Dendritic cell treated with granulocyte-macrophage colony-stimulating factor and Interleukin-4, amounts not matched to agents 40 ng/mL and 50 ng/mL, for 4 days (primary cell): ENCODE results near the gene ARHGEF17.

ENCODE experiments used
- H3K27ac Mint-ChIP-seq: one replicate; pipeline ENCODE4 v1.8.0; 2022; ENCODE audit warnings: mild to moderate bottlenecking, mixed read lengths
- H3K27me3 Mint-ChIP-seq: one replicate; pipeline ENCODE4 v1.8.0; 2022; ENCODE audit warnings: mild to moderate bottlenecking, mixed read lengths
- H3K36me3 Mint-ChIP-seq: one replicate; pipeline ENCODE4 v1.8.0; 2022; ENCODE audit warnings: low read depth, mixed read lengths
- H3K4me1 Mint-ChIP-seq: one replicate; pipeline ENCODE4 v1.8.0; 2022; ENCODE audit warnings: low read depth, mixed read lengths
- H3K4me3 Mint-ChIP-seq: one replicate; pipeline ENCODE4 v1.8.0; 2022; ENCODE audit warnings: mild to moderate bottlenecking, moderate library complexity, mixed read lengths
- H3K9me3 Mint-ChIP-seq: one replicate; pipeline ENCODE4 v1.8.0; 2022; ENCODE audit warnings: mixed read lengths
- intact Hi-C: fragments of 100-400 bp; cut with micrococcal nuclease; formaldehyde crosslinking; loops from one replicate; pipeline ENCODE4 v1.15.0; 2022

ARHGEF17 gene

GRCh38 chr11:73331138-73331916, 23.3 kb downstream of the ARHGEF17 start:
- Mint-ChIP-seq H3K27me3 (peaks cover 6% of the 10 kb centered on the region), H3K9me3 (no peaks in the 10 kb centered on the region), H3K27ac (peak overlapping the region; percentile 47), H3K36me3 (no peaks in the 10 kb centered on the region), H3K4me3 (no peak overlapping the region), H3K4me1 (peaks cover 29% of the 10 kb centered on the region)
- intact Hi-C loops = no loop called here

GRCh38 chr11:73333173-73333572, 25.1 kb downstream of the ARHGEF17 start:
- intact Hi-C loops = no loop called here
- peaks cover 4% of the 10 kb centered on the region for H3K27me3 Mint-ChIP-seq
- H3K4me3 Mint-ChIP-seq = no peak overlapping the region
- no peaks in the 10 kb centered on the region for H3K36me3 Mint-ChIP-seq
- H3K9me3 Mint-ChIP-seq = no peaks in the 10 kb centered on the region
- H3K4me1 Mint-ChIP-seq = peaks cover 22% of the 10 kb centered on the region
- no peak overlapping the region for H3K27ac Mint-ChIP-seq

DNA sequence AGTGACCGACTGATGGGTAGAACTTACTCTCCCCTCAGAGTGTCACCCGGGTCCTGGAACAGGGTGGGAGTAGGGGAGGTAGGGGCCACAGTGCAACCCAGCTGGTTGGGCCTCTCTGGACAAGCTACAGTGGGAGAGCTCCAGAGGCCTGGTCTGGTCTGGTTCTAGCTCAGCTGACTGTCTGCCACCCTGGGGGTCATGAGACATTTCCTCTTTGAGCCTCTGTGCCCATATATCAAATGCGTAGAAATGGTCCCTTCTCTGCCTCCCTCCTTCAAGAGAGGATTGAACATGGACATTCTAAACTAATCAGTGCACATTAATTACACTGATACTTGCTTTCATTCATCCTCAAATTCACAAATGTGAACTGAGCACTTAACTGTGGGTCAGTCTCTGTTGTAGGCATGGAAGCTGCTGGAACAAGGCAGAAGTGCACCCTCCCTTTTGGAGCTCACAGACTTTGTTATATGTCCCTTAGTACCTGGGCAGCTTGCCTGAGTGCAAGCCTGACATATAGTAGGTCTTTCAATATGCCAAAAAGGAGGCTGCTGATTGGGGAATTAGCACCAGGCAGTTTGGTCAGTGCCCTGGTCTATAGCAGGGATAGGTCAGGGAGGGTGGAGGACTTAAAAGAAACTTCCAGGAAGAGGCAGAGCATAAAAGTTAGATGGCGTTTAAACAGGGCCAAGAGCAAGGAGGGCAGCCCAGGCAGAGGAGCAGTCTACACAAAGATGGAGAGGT, 25.7 kb downstream of the ARHGEF17 start:
- intact Hi-C loops = no loop called here
- H3K27ac Mint-ChIP-seq = no peak overlapping the region
- H3K36me3 Mint-ChIP-seq = no peaks in the 10 kb centered on the region
- H3K27me3 Mint-ChIP-seq = peaks cover 4% of the 10 kb centered on the region
- no peaks in the 10 kb centered on the region for H3K9me3 Mint-ChIP-seq
- H3K4me1 Mint-ChIP-seq = peaks cover 22% of the 10 kb centered on the region
- H3K4me3 Mint-ChIP-seq = no peak overlapping the region

DNA sequence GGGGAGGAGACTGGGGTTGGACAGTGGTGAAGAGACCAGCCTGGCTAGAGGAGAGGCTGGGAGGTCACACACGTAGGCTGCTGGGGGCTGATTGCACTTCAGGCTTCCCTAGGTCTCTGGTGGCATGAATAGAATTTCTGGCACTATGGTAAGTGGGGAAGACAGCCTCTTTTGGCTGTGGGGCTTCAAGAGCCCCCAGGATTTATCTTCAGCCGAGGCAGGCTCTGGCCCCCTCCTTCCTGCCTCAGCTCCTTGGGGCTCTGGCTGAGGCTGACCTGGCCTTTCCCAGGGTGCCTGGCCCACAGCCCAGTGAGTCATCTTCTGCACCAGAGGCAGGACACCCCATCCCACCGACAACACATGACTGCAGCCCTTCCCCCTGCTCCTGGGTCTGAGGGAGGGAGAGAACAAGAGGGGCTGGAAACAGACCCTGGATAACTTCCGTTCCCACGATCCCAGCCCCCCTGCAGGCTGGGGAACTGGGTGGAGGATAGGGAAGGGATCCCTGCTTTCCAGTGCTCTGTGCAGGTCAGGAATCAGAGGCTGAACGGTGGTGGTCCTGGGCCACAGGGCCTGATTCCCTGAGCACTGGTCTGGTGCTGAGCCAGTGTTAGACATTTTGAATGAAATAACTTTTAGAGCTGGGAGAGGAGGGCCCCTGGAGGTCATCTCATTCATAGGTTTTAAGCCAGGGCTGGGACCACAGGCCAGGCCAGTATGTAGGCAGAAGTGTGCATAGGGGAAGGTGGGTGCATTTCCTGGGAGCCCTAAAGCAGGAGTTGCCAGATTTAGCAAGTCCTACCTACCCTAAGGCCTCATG, 26.5 kb downstream of the ARHGEF17 start:
- Mint-ChIP-seq H3K36me3 (no peaks in the 10 kb centered on the region), H3K9me3 (no peaks in the 10 kb centered on the region), H3K4me1 (peaks cover 22% of the 10 kb centered on the region), H3K27me3 (peaks cover 6% of the 10 kb centered on the region), H3K4me3 (no peak overlapping the region), H3K27ac (no peak overlapping the region)
- intact Hi-C loops = loop anchor here (1.0 to 5.0 kb wide), 2 partner anchors 27 to 37 kb away; no protein-coding TSS in a partner anchor

DNA sequence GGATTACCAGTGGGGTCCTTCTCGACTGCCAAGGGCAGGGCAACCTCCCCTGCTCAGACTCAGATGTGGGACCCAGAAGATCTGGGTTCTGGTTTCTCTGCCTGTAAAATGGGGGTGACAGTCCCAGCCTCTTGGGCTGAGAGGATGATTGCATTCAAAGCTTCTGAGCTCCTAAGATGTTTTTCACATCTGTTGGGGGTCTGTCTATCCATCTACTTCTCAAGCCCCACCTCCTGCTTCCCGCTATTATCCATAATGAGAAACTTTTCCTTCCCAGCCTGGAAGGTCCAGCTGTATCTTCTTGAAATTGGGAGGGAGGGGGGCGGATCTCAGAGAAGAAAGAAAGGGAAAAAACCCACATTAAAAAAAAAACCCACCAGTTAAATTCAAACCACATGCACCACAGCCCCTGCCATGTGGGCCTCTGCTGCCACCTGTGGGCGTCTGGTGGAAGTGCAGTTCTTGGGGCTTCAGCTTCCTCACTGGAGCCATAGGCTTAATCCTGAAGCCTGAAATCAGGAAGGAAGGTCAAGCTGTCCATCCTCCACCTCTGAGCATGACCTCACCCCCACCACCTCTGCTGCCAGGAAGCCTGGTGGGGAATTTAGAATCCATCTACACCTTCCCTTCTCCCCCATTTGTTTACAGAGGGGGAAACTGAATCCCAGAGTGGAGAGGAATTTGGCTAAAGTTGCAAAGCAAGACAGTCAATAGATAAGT, 27.3 kb downstream of the ARHGEF17 start:
- intact Hi-C loops = loop anchor here (1.0 to 5.0 kb wide), 2 partner anchors 28 to 38 kb away; no protein-coding TSS in a partner anchor
- H3K36me3 Mint-ChIP-seq = no peaks in the 10 kb centered on the region
- no peak overlapping the region for H3K27ac Mint-ChIP-seq
- H3K4me3 Mint-ChIP-seq = no peak overlapping the region
- peaks cover 6% of the 10 kb centered on the region for H3K27me3 Mint-ChIP-seq
- no peaks in the 10 kb centered on the region for H3K9me3 Mint-ChIP-seq
- peaks cover 15% of the 10 kb centered on the region for H3K4me1 Mint-ChIP-seq

DNA sequence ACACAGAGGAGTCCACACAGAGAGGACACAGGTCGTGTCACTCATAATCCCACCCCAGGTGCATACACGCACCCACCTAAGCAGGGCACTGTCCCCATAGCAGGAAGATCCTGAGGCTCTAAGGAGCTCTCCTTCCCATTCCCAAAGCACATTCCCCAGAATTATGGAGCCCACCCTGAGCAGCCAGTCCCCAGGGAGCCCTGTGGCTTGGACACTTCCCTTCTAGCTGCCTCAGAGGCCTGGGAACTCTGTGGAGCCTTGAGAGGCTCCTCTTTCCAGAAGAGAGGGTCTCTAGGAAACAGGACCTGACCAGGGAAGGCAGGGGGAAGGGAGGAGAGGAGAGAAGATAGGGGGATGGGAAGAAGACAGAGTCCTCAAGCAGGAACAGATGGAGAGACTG, 29.8 kb downstream of the ARHGEF17 start:
- Mint-ChIP-seq H3K4me3 (no peak overlapping the region), H3K36me3 (no peaks in the 10 kb centered on the region), H3K9me3 (no peaks in the 10 kb centered on the region), H3K27ac (peak overlapping the region; percentile 7), H3K27me3 (peaks cover 14% of the 10 kb centered on the region), H3K4me1 (peaks cover 12% of the 10 kb centered on the region)
- intact Hi-C loops = loop anchor here (5.0 kb wide), 1 partner anchor 41 kb away; no protein-coding TSS in a partner anchor

DNA sequence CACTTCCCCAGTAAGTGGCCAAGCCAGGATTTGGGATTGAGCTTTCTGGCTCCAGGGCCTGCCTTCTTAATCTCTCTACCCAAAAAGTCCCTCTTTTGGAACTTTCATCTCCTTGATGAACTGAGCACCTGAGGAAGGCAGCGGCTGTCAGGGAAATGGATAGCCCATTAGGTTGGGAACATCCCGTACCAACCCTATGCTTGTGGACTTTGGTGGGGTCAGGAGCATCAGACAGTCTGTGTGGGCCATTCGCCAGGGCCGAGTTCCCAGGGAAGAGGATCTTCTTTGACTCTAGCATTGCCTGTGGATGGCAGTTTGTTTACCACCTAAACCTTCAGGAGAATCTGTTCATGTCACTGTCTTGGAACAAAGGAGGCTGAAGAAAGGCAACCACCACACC, 30.2 kb downstream of the ARHGEF17 start:
- peaks cover 14% of the 10 kb centered on the region for H3K27me3 Mint-ChIP-seq
- no peak overlapping the region for H3K4me3 Mint-ChIP-seq
- intact Hi-C loops = loop anchor here (5.0 kb wide), 1 partner anchor 41 kb away; no protein-coding TSS in a partner anchor
- H3K27ac Mint-ChIP-seq = peak overlapping the region; percentile 7
- no peaks in the 10 kb centered on the region for H3K36me3 Mint-ChIP-seq
- peaks cover 12% of the 10 kb centered on the region for H3K4me1 Mint-ChIP-seq
- H3K9me3 Mint-ChIP-seq = no peaks in the 10 kb centered on the region

- Mint-ChIP-seq H3K27me3 (peaks cover 16% of the 10 kb centered on the region), H3K36me3 (no peaks in the 10 kb centered on the region), H3K9me3 (no peaks in the 10 kb centered on the region), H3K4me1 (no peaks in the 10 kb centered on the region), H3K4me3 (no peak overlapping the region), H3K27ac (no peak overlapping the region)
- intact Hi-C loops = no loop called here
Observed at GRCh38 chr11:73340164-73340563, 32.1 kb downstream of the ARHGEF17 start.

DNA sequence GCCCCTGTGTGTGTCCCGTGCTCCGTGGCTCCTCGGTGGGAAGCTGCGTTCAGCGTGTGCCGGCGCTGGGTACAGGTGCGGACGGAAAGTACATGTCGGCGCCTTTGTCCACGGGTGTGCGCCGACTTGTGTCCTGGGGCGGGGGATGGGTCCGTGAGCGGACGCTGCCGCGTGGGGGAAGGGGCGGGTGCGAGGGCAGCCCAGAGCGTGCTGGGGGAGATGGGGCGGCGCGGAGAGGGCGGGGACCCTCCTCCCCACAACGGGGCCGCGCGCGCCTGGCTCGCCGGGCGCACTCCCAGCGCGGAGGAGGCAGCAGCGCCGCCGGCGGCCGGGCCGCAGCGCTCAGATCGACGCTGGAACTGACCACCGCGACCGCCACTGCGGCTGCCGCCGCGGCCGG, 34.6 kb downstream of the ARHGEF17 start:
- intact Hi-C loops = no loop called here
- no peak overlapping the region for H3K4me3 Mint-ChIP-seq
- H3K36me3 Mint-ChIP-seq = peaks cover 8% of the 10 kb centered on the region
- H3K27me3 Mint-ChIP-seq = peaks cover 17% of the 10 kb centered on the region
- H3K4me1 Mint-ChIP-seq = no peaks in the 10 kb centered on the region
- no peak overlapping the region for H3K27ac Mint-ChIP-seq
- H3K9me3 Mint-ChIP-seq = no peaks in the 10 kb centered on the region

GRCh38 chr11:73343076-73343873, 35.2 kb downstream of the ARHGEF17 start:
- intact Hi-C loops = no loop called here
- H3K36me3 Mint-ChIP-seq = peaks cover 10% of the 10 kb centered on the region
- no peak overlapping the region for H3K27ac Mint-ChIP-seq
- no peak overlapping the region for H3K4me3 Mint-ChIP-seq
- H3K4me1 Mint-ChIP-seq = no peaks in the 10 kb centered on the region
- no peaks in the 10 kb centered on the region for H3K9me3 Mint-ChIP-seq
- H3K27me3 Mint-ChIP-seq = peaks cover 17% of the 10 kb centered on the region

DNA sequence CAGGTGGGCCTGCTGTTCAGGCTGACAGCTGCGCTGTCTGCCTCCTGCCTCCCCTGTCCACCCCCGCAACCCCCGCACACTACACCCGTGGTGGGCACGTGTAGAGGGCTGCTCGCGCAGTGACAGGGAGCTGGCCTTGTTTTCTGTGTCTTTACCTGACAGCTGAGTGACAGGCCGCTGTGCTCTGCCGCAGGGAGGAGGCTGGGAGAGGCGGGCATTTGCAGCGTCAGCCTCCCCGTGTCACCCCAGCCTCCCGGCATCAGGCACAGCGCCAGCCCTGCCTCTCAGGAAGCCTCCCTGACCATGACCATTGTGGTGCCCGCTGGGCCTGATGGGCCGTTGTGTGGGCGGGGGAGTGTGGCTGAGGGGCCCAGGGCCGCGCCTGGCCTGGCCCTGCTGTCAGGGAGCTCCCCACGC, 36.1 kb downstream of the ARHGEF17 start:
- H3K9me3 Mint-ChIP-seq = no peaks in the 10 kb centered on the region
- intact Hi-C loops = no loop called here
- H3K4me1 Mint-ChIP-seq = no peaks in the 10 kb centered on the region
- no peak overlapping the region for H3K4me3 Mint-ChIP-seq
- peaks cover 17% of the 10 kb centered on the region for H3K27me3 Mint-ChIP-seq
- peaks cover 10% of the 10 kb centered on the region for H3K36me3 Mint-ChIP-seq
- H3K27ac Mint-ChIP-seq = no peak overlapping the region

GRCh38 chr11:73345481-73346160, 37.5 kb downstream of the ARHGEF17 start:
- H3K4me3 Mint-ChIP-seq = no peak overlapping the region
- peaks cover 5% of the 10 kb centered on the region for H3K4me1 Mint-ChIP-seq
- no peaks in the 10 kb centered on the region for H3K9me3 Mint-ChIP-seq
- H3K27me3 Mint-ChIP-seq = peaks cover 17% of the 10 kb centered on the region
- intact Hi-C loops = no loop called here
- no peak overlapping the region for H3K27ac Mint-ChIP-seq
- H3K36me3 Mint-ChIP-seq = peaks cover 10% of the 10 kb centered on the region
